ENCODE measurements around the gene HYCC1. TPM values are rescaled to one million over a fixed set of nuclear protein-coding genes. Genes with fewer than 3 reads are reported as not detected.

HYCC1 gene
- total RNA-seq, 1 donor from 2014 or later, result 39.9 TPM

DNA sequence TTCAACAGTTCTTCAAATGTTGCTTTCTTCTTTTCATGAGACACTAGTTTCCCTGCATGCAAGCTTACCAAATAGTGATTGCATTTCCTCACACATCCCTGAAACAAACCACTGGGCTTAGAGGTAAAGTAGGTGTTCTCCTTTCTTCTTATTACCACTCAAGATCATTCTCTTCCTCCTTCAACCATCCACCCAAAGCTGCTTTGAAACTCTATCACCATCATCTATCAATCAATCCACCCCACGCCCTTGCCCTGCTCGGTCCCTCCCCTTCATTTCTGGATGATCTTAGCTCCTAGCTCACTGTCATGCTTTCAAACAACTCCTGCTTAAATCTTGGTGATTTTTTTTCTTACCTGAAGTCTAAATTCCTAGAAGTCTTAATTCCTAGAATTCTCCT is 18.9 kb downstream of the HYCC1 start:
- no peak overlapping the region for H3K27ac Mint-ChIP-seq
- ChIA-PET POLR2A (interaction anchor here (0.6 to 1.3 kb wide), 2 partner anchors 10 to 216 kb away, joined by 3 to 4 read pairs; no protein-coding TSS in a partner anchor), CTCF (interaction anchor here (2.0 kb wide), 1 partner anchor 60 kb away, joined by 5 read pairs; no protein-coding TSS in a partner anchor)
- ATAC-seq (ENCODE audit: low read depth), result no peak
- TF ChIP-seq, protein P1, sequence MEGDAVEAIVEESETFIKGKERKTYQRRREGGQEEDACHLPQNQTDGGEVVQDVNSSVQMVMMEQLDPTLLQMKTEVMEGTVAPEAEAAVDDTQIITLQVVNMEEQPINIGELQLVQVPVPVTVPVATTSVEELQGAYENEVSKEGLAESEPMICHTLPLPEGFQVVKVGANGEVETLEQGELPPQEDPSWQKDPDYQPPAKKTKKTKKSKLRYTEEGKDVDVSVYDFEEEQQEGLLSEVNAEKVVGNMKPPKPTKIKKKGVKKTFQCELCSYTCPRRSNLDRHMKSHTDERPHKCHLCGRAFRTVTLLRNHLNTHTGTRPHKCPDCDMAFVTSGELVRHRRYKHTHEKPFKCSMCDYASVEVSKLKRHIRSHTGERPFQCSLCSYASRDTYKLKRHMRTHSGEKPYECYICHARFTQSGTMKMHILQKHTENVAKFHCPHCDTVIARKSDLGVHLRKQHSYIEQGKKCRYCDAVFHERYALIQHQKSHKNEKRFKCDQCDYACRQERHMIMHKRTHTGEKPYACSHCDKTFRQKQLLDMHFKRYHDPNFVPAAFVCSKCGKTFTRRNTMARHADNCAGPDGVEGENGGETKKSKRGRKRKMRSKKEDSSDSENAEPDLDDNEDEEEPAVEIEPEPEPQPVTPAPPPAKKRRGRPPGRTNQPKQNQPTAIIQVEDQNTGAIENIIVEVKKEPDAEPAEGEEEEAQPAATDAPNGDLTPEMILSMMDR (IDR thresholded peaks at IDR 0.05), result no peak
- H3K27me3 Mint-ChIP-seq, result no peaks in the 10 kb centered on the region
- intact Hi-C loops (cut with micrococcal nuclease), result no loop called here
- peaks cover 52% of the 10 kb centered on the region for H3K4me1 Mint-ChIP-seq
- H3K36me3 Mint-ChIP-seq (ENCODE audit: low read depth), result peaks cover 9% of the 10 kb centered on the region
- no peak for DNase-seq
- no peak overlapping the region for H3K4me3 Mint-ChIP-seq
- H3K9me3 Mint-ChIP-seq, result no peaks in the 10 kb centered on the region

DNA sequence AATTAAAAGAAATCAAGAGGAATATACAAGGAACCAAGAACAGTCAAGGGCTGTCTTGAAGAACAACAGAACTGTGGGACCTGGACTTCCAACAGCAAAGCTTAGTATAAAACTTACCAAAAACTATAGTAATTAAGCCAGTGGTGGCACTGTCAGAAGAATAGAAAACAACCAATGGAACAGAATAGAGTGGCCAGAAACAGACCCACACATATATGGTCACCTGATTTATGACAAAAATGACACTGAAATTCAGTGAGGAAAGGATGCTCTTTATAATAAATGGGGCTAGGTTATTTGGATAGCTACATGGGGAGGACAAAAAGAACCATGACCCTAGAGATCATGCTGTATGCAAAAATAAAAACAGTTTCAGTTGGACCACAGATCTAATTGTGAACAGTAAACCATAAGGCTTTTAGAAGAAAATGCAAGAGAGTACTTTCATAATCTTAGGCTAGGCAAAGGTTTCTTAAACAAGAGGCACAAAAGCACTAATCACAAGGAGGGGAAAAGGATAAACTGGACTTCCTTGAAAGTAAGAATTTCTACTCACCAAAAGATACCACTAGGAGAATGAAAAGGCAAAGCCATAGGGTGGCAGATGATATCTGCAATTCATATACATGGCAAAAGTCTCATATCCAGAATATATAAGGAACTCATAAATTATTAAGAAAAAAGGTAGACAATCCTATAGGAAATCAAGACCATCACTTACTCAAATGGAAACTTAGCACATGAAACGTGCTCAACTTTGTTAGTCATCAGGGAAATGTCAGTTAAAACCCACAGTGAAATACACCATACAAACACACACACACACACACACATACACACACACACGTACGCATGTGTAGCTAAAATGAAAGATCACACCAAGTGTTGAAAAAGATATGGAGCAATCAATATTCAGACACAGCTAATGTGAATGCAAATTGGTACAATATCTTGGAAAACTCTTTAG is 20.8 kb downstream of the HYCC1 start:
- Mint-ChIP-seq H3K9me3 (no peaks in the 10 kb centered on the region), H3K36me3 (ENCODE audit: low read depth) (peaks cover 24% of the 10 kb centered on the region), H3K27ac (no peak overlapping the region), H3K4me3 (no peak overlapping the region), H3K27me3 (no peaks in the 10 kb centered on the region), H3K4me1 (peaks cover 43% of the 10 kb centered on the region)
- DNase-seq, result no peak
- POLR2A ChIA-PET, result no interaction called here
- ATAC-seq (ENCODE audit: low read depth), result no peak
- TF ChIP-seq, protein P1 (IDR thresholded peaks at IDR 0.05), result no peak
- CTCF ChIA-PET, result no interaction called here
- intact Hi-C loops (cut with micrococcal nuclease), result no loop called here

DNA sequence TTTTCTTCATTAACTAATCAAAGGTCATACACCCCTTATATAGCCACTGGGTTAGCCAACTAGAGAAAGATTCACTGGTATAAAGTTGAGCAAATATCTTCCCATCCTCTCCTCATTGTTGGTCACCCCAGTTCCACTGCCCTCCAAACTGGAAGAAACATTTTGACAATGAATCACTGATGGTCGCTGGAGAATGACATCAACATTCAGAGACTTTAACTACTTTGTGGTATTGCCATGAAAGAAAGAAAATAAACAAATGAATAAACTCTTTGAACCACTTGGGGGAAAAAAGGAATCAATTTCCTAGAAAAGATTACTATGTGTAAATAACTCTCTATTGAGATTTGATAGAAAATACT is 23.4 kb downstream of the HYCC1 start:
- Mint-ChIP-seq H3K27ac (no peak overlapping the region), H3K27me3 (no peaks in the 10 kb centered on the region), H3K4me1 (peaks cover 31% of the 10 kb centered on the region), H3K4me3 (no peak overlapping the region), H3K9me3 (no peaks in the 10 kb centered on the region), H3K36me3 (ENCODE audit: low read depth) (peaks cover 21% of the 10 kb centered on the region)
- TF ChIP-seq, protein P1 (IDR thresholded peaks at IDR 0.05), result no peak
- POLR2A ChIA-PET, result no interaction called here
- ATAC-seq (ENCODE audit: low read depth) (no peak), DNase-seq (no peak)
- intact Hi-C loops (cut with micrococcal nuclease), result no loop called here
- CTCF ChIA-PET, result no interaction called here

DNA sequence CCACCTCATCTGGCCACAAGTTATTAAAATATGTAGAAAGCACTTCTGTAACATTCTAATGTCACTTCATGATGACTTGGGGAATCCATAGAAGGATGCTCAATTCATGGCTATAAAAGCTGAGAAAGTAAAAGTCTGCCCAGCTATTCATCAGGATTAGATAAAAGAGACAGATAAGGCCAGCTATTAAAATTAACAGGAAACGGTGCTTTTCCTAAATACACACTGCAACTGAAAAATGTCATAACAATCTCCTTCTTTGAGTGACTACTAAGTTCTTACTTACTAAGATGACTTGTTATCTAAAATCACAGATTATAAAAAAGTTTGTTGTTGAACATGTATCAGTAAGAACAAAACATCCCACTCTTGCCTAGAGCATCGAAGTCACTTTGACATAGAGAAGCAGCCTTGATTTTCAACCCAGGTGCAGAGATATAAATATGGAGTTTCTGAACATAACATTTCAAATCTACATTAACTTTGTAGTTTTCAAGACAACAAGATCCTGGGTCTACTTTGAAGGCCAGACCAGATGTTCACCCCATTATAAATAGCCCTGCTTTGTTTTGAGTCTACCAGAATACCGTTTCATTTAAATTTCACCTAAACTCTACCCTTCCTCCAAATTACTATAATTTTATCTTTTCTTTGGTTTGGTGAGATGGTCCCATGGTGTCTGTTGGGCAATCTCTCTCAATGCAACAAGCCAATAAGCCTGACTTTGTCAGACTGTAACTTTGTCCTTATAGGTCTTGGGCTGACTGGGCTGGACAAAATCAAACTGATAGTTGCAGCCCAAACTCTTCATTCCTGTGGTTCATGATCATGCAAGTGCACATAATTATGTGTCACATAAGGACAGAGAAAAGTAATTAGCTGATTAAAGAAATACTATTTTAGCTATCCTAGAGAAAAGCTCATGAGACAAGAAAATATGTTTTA is 24.0 kb downstream of the HYCC1 start:
- H3K27me3 Mint-ChIP-seq, result no peaks in the 10 kb centered on the region
- no peak for ATAC-seq (ENCODE audit: low read depth)
- no peak for DNase-seq
- H3K4me3 Mint-ChIP-seq, result no peak overlapping the region
- POLR2A ChIA-PET, result no interaction called here
- H3K27ac Mint-ChIP-seq, result no peak overlapping the region
- intact Hi-C loops (cut with micrococcal nuclease), result no loop called here
- TF ChIP-seq, protein P1 (IDR thresholded peaks at IDR 0.05), result no peak
- CTCF ChIA-PET, result no interaction called here
- peaks cover 25% of the 10 kb centered on the region for H3K36me3 Mint-ChIP-seq (ENCODE audit: low read depth)
- H3K4me1 Mint-ChIP-seq, result peaks cover 27% of the 10 kb centered on the region
- H3K9me3 Mint-ChIP-seq, result no peaks in the 10 kb centered on the region

DNA sequence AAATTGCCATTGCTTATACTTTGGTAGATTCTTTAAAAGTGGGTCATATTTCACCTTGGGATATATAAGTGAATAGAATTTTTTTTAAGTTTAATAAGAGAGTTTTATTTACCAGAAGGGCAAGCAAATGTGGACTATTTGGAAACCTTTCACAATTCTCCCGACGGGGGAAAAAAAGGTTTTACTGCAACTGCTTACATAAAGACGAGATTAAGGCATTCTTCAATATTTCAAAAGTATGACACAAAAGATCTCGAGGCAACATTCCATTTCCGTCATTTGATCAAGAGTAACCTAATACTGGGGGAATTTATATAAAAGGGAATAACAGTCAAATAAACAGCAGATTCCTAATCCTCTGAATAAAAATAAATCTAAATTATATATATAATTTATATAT is 28.5 kb downstream of the HYCC1 start:
- H3K4me1 Mint-ChIP-seq, result peaks cover 7% of the 10 kb centered on the region
- TF ChIP-seq, protein P1 (IDR thresholded peaks at IDR 0.05), result no peak
- CTCF ChIA-PET, result no interaction called here
- H3K36me3 Mint-ChIP-seq (ENCODE audit: low read depth), result peaks cover 43% of the 10 kb centered on the region
- no peaks in the 10 kb centered on the region for H3K9me3 Mint-ChIP-seq
- ATAC-seq (ENCODE audit: low read depth) (no peak), DNase-seq (no peak)
- POLR2A ChIA-PET, result no interaction called here
- no peaks in the 10 kb centered on the region for H3K27me3 Mint-ChIP-seq
- intact Hi-C loops (cut with micrococcal nuclease), result no loop called here
- H3K4me3 Mint-ChIP-seq, result no peak overlapping the region
- H3K27ac Mint-ChIP-seq, result no peak overlapping the region
